Erythroblast (primary cell): ENCODE measurements around the gene UQCR11.

Experiments used
- DNase-seq, 2 experiments: peaks; one replicate each; lab custom pipeline; 2025; lab: John Stamatoyannopoulos, UW
- GATA1 ChIP-seq: IDR thresholded peaks from 2 replicates; pipeline ENCODE4 v1.6.1; 2011; ENCODE audit warnings: low read depth, mild to moderate bottlenecking, control low read depth, low read length, moderate library complexity
- POLR2A ChIP-seq: IDR thresholded peaks from 2 replicates; pipeline ENCODE4 v1.6.1; 2011; ENCODE audit warnings: mild to moderate bottlenecking, low read length

The UQCR11 gene

GRCh38 chr19:1630012-1630411 is 24.8 kb upstream of the UQCR11 start:
- no peak for DNase-seq
- TF ChIP-seq POLR2A: no peak
- TF ChIP-seq GATA1: no peak

GRCh38 chr19:1629256-1629808 is 24.1 kb upstream of the UQCR11 start:
- DNase-seq: no peak
- TF ChIP-seq POLR2A: no peak

DNA sequence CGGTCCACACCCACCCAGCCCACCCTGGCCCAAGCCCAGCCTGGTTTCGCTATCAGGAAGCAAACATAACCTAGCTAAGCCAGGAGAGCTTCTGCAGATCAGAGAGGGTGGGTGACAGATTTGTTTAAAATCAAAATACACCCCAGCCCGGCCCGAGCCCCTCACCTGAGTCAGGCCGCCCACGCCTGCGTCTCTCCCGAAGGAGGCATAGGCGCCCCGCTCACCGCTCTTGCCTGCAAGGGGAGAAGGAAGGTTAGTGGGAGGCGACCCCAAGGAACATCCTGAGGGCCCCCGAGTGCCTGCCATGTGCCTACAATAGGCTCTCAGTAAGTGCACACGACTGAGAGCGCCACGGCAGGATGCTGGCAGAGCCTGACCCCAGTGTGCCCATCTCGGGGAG is 21.9 kb upstream of the UQCR11 start:
- TF ChIP-seq GATA1: no peak
- TF ChIP-seq POLR2A: no peak
- no peak for DNase-seq

GRCh38 chr19:1626417-1627010 is 21.3 kb upstream of the UQCR11 start:
- TF ChIP-seq GATA1 (no peak), POLR2A (no peak)
- DNase-seq: no peak

- peak; percentile 75 to 80 for DNase-seq
- TF ChIP-seq GATA1: no peak
- TF ChIP-seq POLR2A: no peak
Measured at GRCh38 chr19:1624458-1624857, 19.2 kb upstream of the UQCR11 start.

- TF ChIP-seq POLR2A: no peak
- no peak for TF ChIP-seq GATA1
- no peak for DNase-seq
Measured at GRCh38 chr19:1622541-1622940, 17.3 kb upstream of the UQCR11 start.

- TF ChIP-seq POLR2A (no peak), GATA1 (no peak)
Measured at GRCh38 chr19:1622007-1622406, 16.7 kb upstream of the UQCR11 start.

GRCh38 chr19:1621574-1621973 is 16.3 kb upstream of the UQCR11 start:
- no peak for TF ChIP-seq POLR2A
- TF ChIP-seq GATA1: no peak
- DNase-seq: no peak

More at GRCh38 chr19:1622007-1622406, 16.7 kb upstream of the UQCR11 start:
- no peak for DNase-seq

DNA sequence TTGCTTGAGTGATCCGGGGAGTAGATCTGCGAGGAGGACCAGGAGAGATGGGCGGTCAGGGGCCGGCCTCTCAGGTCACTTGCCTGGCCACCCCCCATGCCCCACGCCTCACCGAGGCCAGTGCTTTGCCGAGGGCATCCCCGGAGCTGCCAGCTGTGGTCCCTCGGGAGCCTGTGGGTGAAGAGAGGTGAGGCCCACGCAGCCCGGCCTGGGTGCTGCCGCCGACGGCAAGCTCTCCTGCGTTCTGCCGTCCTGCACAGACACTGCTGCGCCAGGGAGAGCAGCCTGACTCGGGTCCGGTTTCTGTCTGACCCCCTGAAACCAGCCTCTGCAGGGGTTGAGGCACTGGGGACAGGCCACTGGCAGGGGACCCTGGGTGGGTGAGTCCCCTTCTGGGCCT is 15.8 kb upstream of the UQCR11 start:
- TF ChIP-seq GATA1 (no peak), POLR2A (no peak)
- no peak for DNase-seq

GRCh38 chr19:1620502-1620901 is 15.2 kb upstream of the UQCR11 start:
- TF ChIP-seq GATA1: no peak
- no peak for TF ChIP-seq POLR2A

DNA sequence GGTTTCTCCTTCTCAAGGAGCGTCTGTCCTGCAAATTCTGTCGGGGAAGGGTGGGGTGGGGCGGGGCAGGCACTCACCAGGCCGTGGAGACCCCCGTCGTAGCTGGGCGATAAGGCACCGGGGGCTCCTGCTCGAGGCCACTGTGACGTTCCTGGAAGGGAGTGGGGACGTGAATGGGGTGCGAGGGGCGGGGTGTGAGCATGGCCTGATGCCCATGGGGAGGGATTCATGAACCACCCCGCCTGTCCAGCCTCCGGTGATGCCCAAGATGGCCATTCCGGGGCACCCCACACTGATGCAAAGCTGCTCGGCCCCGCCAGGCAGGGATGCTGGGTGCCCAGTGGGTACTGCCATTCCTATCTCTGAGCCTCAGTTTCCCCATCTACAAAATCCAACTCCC is 14.4 kb upstream of the UQCR11 start:
- TF ChIP-seq GATA1 (no peak), POLR2A (no peak)
- DNase-seq: no peak

More at GRCh38 chr19:1620502-1620901, 15.2 kb upstream of the UQCR11 start:
- no peak for DNase-seq

- DNase-seq: no peak
- TF ChIP-seq POLR2A (no peak), GATA1 (no peak)
Measured at GRCh38 chr19:1619094-1619439, 13.8 kb upstream of the UQCR11 start.

GRCh38 chr19:1618157-1619093 is 13.2 kb upstream of the UQCR11 start:
- DNase-seq: peak; percentile 44 to 68
- no peak for TF ChIP-seq POLR2A
- no peak for TF ChIP-seq GATA1

DNA sequence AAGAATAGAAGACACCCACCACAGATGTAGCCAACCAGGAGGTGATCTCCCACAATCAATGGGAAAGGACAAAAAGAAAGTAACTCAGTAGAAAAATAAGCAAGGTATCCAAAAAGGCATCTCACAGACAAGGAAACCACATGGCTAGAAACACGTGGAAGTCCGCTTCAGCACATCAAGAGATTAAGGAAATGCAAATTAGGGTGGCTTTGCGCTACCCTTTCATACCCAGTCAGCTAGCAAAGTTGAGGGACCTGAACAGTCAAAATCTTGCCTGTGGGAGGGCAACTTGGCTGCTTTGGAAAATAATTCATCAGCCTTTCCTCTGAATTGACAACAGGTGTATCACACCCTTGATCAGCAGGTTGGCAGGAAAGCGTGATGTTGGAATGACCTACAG is 11.6 kb upstream of the UQCR11 start:
- DNase-seq: no peak
- no peak for TF ChIP-seq GATA1
- TF ChIP-seq POLR2A: no peak
